HCT116 (cell line): ENCODE measurements around the gene WASHC2A. TPM values are rescaled to one million over a fixed set of nuclear protein-coding genes. Genes with fewer than 3 reads are reported as not detected.
"Not testable (repeated sequence)": the region's sequence is repeated elsewhere in the genome, so short reads cannot be mapped to it uniquely, and the experiment has no call there.

Experiments
- ATAC-seq: fragments of 200-7000 bp; cut with Tn5 transposase; 2 replicates; pipeline ENCODE4 v1.9.1; 2020; ENCODE audit warnings: mild to moderate bottlenecking, moderate library complexity
- BruUV-seq: library from RNA; stranded (reverse); fragments of 400-500 nt; replicated peaks from 2 replicates; lab custom pipeline; 2021; lab: Mats Ljungman, UMichigan
- CTCF ChIA-PET: fragments of 300-600 bp; sonication (Branson Sonifier 250); formaldehyde crosslinking; loops from one replicate; lab custom pipeline; 2021; ENCODE audit warnings: antibody characterized with exemption; lab: Charles Lee
- POLR2A ChIA-PET: fragments of 300-600, 350-600 bp; sonication (Branson Sonifier 250); formaldehyde crosslinking; loops from one replicate; lab custom pipeline; 2021; ENCODE audit warnings: antibody characterized with exemption; lab: Charles Lee
- RAD21 ChIA-PET, 2 experiments: fragments of 300-600 bp; sonication (Branson Sonifier 250); formaldehyde crosslinking; loops; one replicate each; lab custom pipeline; 2023; ENCODE audit warnings: low total read pairs in 2 of 2; ENCODE audit not compliant: uncharacterized antibody in 2 of 2, unreplicated experiment in 2 of 2, low non-redundant PET in 1 of 2; lab: Charles Lee
- DNase-seq: peaks from one replicate; pipeline ENCODE4 v3.0.0-alpha.2; 2010; ENCODE audit warnings: low read depth, low spot score
- H2AFZ ChIP-seq: fragments of 200-600 bp; shearing (Covaris generic), sonication (generic); 2 replicates; pipeline ENCODE4 v1.6.1; 2017; ENCODE audit warnings: low read depth, mixed run types, mixed read lengths, antibody characterized with exemption, low read length; ENCODE audit not compliant: poor library complexity, severe bottlenecking
- H3K27ac ChIP-seq: 2 replicates; pipeline ENCODE4 v1.5.1; 2012; ENCODE audit warnings: low read depth, low read length
- H3K27me3 ChIP-seq: fragments of 200-600 bp; sonication (generic); 2 replicates; pipeline ENCODE4 v1.6.1; 2016; ENCODE audit warnings: mixed run types, low read length, mixed read lengths; ENCODE audit not compliant: insufficient read depth
- H3K36me3 ChIP-seq, 2 experiments: fragments of 200-500 bp in 1 of 2; fragments of 200-600 bp in 1 of 2; sonication (Bioruptor generic) in 1 of 2; sonication (generic) in 1 of 2; 2 replicates each; pipeline versions ENCODE4 v1.5.1 to v1.6.1; 2014 to 2016; ENCODE audit warnings: low read length in 2 of 2, inconsistent platforms in 1 of 2, mixed read lengths in 1 of 2, mixed run types in 1 of 2; ENCODE audit not compliant: insufficient read depth in 2 of 2, control insufficient read depth in 1 of 2
- H3K4me1 ChIP-seq, 2 experiments: fragments of 200-600 bp in 1 of 2; sonication (generic) in 1 of 2; 2 replicates each; pipeline versions ENCODE4 v1.5.1 to v1.6.1; 2012 to 2017; ENCODE audit warnings: low read length in 2 of 2, inconsistent platforms in 1 of 2, mild to moderate bottlenecking in 1 of 2, mixed read lengths in 1 of 2, mixed run types in 1 of 2, moderate library complexity in 1 of 2; ENCODE audit not compliant: insufficient read depth in 2 of 2, control insufficient read depth in 1 of 2
- H3K4me2 ChIP-seq: fragments of 200-600 bp; sonication (generic); 2 replicates; pipeline ENCODE4 v1.6.1; 2017; ENCODE audit warnings: mixed run types, low read length, mixed read lengths
- H3K4me3 ChIP-seq, 2 experiments: fragments of 200-600 bp in 1 of 2; sonication (generic) in 1 of 2; replicated peaks in 1 of 2; 2 replicates each; pipeline ENCODE4 v1.5.1; 2011 to 2016; ENCODE audit warnings: low read length in 2 of 2, control low read depth in 1 of 2, low read depth in 1 of 2, mild to moderate bottlenecking in 1 of 2, mixed read lengths in 1 of 2, mixed run types in 1 of 2
- H3K79me2 ChIP-seq: fragments of 200-600 bp; sonication (generic); 2 replicates; pipeline ENCODE4 v1.6.1; 2017; ENCODE audit warnings: mild to moderate bottlenecking, mixed run types, low read length, moderate library complexity, mixed read lengths; ENCODE audit not compliant: insufficient read depth
- H3K9ac ChIP-seq: fragments of 200-600 bp; sonication (generic); 2 replicates; pipeline ENCODE4 v1.6.1; 2016; ENCODE audit warnings: low read length, mixed read lengths
- H3K9me2 ChIP-seq: fragments of 200-600 bp; sonication (generic), shearing (Covaris generic); 2 replicates; pipeline ENCODE4 v1.6.1; 2017; ENCODE audit warnings: mixed run types, mild to moderate bottlenecking, moderate library complexity; ENCODE audit not compliant: insufficient read depth
- H3K9me3 ChIP-seq, 2 experiments: fragments of 200-500 bp in 1 of 2; fragments of 200-600 bp in 1 of 2; sonication (Bioruptor generic) in 1 of 2; sonication (generic) in 1 of 2; 2 replicates each; pipeline ENCODE4 v1.6.1; 2014 to 2017; ENCODE audit warnings: low read length in 2 of 2, mixed read lengths in 2 of 2, inconsistent platforms in 1 of 2, low read depth in 1 of 2, mild to moderate bottlenecking in 1 of 2, mixed run types in 1 of 2, moderate library complexity in 1 of 2; ENCODE audit not compliant: control insufficient read depth in 1 of 2, insufficient read depth in 1 of 2
- H4K20me1 ChIP-seq: fragments of 200-600 bp; sonication (generic), shearing (Covaris generic); 2 replicates; pipeline ENCODE4 v1.6.1; 2017; ENCODE audit warnings: mixed run types, mild to moderate bottlenecking, moderate library complexity; ENCODE audit not compliant: insufficient read depth
- intact Hi-C: fragments of 100-400 bp; cut with micrococcal nuclease; formaldehyde crosslinking; loops from 2 replicates; pipeline ENCODE4 v1.10.0; 2022
- total RNA-seq: library from RNA; stranded (reverse); gene quantifications from one replicate; pipeline ENCODE4 v1.2.1, GENCODE V29; 2021; ENCODE audit not compliant: unreplicated experiment

Gene WASHC2A
- total RNA-seq, 1 experiment from 2014 or later = 19.2 TPM

GRCh38 chr10:50126765-50127164, 59.0 kb downstream of the WASHC2A start:
- H3K27me3 ChIP-seq, H3K79me2 ChIP-seq, H3K9me2 ChIP-seq, POLR2A ChIA-PET, H3K36me3 ChIP-seq, H4K20me1 ChIP-seq, BruUV-seq, H3K9me3 ChIP-seq, H3K4me3 ChIP-seq, RAD21 ChIA-PET, DNase-seq, H3K4me2 ChIP-seq, H3K27ac ChIP-seq, H3K4me1 ChIP-seq, CTCF ChIA-PET, H2AFZ ChIP-seq, H3K9ac ChIP-seq, ATAC-seq, intact Hi-C loops: not testable (repeated sequence)

GRCh38 chr10:50127770-50128292, 60.1 kb downstream of the WASHC2A start:
- H3K27me3 ChIP-seq, H3K4me3 ChIP-seq, H3K9me2 ChIP-seq, H3K4me2 ChIP-seq, H3K79me2 ChIP-seq, POLR2A ChIA-PET, H4K20me1 ChIP-seq, ATAC-seq, CTCF ChIA-PET, BruUV-seq, H3K27ac ChIP-seq, RAD21 ChIA-PET, H2AFZ ChIP-seq, intact Hi-C loops, DNase-seq, H3K36me3 ChIP-seq, H3K4me1 ChIP-seq, H3K9ac ChIP-seq, H3K9me3 ChIP-seq: not testable (repeated sequence)

GRCh38 chr10:50131245-50131965, 63.7 kb downstream of the WASHC2A start:
- POLR2A ChIA-PET, RAD21 ChIA-PET, H3K27me3 ChIP-seq, H3K4me3 ChIP-seq, intact Hi-C loops, H3K4me1 ChIP-seq, H3K36me3 ChIP-seq, DNase-seq, CTCF ChIA-PET, H3K9ac ChIP-seq, H3K9me2 ChIP-seq, ATAC-seq, H3K9me3 ChIP-seq, BruUV-seq, H3K79me2 ChIP-seq, H3K4me2 ChIP-seq, H4K20me1 ChIP-seq, H2AFZ ChIP-seq, H3K27ac ChIP-seq: not testable (repeated sequence)

GRCh38 chr10:50132322-50132721, 64.6 kb downstream of the WASHC2A start:
- ATAC-seq, BruUV-seq, CTCF ChIA-PET: not testable (repeated sequence)

More at GRCh38 chr10:50132322-50132721, 64.6 kb downstream of the WASHC2A start:
- H3K4me2 ChIP-seq, H3K27ac ChIP-seq, DNase-seq, H3K27me3 ChIP-seq, POLR2A ChIA-PET, H3K9me2 ChIP-seq, H3K36me3 ChIP-seq, H3K79me2 ChIP-seq, H3K9me3 ChIP-seq, H3K9ac ChIP-seq, H3K4me3 ChIP-seq, H2AFZ ChIP-seq, H4K20me1 ChIP-seq, H3K4me1 ChIP-seq, RAD21 ChIA-PET, intact Hi-C loops: not testable (repeated sequence)
